Ishikawa (cell line): ENCODE results near the gene SLC38A2.

Experiments used
- CEBPB ChIP-seq: IDR thresholded peaks from 2 replicates; pipeline ENCODE4 v1.6.1; 2012
- CREB1 ChIP-seq: IDR thresholded peaks from 2 replicates; pipeline ENCODE4 v1.6.1; 2012; ENCODE audit warnings: low read depth
- EGR1 ChIP-seq: IDR thresholded peaks from 2 replicates; pipeline ENCODE4 v1.6.1; 2012
- EP300 ChIP-seq: IDR thresholded peaks from 2 replicates; pipeline ENCODE4 v1.6.1; 2012; ENCODE audit warnings: borderline replicate concordance
- FOXM1 ChIP-seq: IDR thresholded peaks from 2 replicates; pipeline ENCODE4 v1.6.1; 2012; ENCODE audit warnings: low read depth, borderline replicate concordance
- NFIC ChIP-seq: IDR thresholded peaks from 2 replicates; pipeline ENCODE4 v1.6.1; 2012
- RAD21 ChIP-seq: IDR thresholded peaks from 2 replicates; pipeline ENCODE4 v1.6.1; 2012; ENCODE audit warnings: low read depth
- TAF1 ChIP-seq: IDR thresholded peaks from 2 replicates; pipeline ENCODE4 v1.6.1; 2012; ENCODE audit warnings: low read depth, mild to moderate bottlenecking
- TCF12 ChIP-seq: IDR thresholded peaks from 2 replicates; pipeline ENCODE4 v1.6.1; 2012; ENCODE audit warnings: low read depth
- TEAD4 ChIP-seq: IDR thresholded peaks from 2 replicates; pipeline ENCODE4 v1.6.1; 2012
- USF1 ChIP-seq: IDR thresholded peaks from 2 replicates; pipeline ENCODE4 v1.6.1; 2012
- YY1 ChIP-seq: IDR thresholded peaks from 2 replicates; pipeline ENCODE4 v1.6.1; 2012; ENCODE audit warnings: low read depth
- ZBTB7A ChIP-seq: IDR thresholded peaks from 2 replicates; pipeline ENCODE4 v1.6.1; 2012; ENCODE audit warnings: low read depth
- TF ChIP-seq, protein P1 (sequence below): IDR thresholded peaks from 2 replicates; pipeline ENCODE4 v1.6.1; 2012
- TF ChIP-seq, protein P2 (sequence below): IDR thresholded peaks from 2 replicates; pipeline ENCODE4 v1.6.1; 2012; ENCODE audit warnings: low read depth, mild to moderate bottlenecking

Gene SLC38A2

DNA sequence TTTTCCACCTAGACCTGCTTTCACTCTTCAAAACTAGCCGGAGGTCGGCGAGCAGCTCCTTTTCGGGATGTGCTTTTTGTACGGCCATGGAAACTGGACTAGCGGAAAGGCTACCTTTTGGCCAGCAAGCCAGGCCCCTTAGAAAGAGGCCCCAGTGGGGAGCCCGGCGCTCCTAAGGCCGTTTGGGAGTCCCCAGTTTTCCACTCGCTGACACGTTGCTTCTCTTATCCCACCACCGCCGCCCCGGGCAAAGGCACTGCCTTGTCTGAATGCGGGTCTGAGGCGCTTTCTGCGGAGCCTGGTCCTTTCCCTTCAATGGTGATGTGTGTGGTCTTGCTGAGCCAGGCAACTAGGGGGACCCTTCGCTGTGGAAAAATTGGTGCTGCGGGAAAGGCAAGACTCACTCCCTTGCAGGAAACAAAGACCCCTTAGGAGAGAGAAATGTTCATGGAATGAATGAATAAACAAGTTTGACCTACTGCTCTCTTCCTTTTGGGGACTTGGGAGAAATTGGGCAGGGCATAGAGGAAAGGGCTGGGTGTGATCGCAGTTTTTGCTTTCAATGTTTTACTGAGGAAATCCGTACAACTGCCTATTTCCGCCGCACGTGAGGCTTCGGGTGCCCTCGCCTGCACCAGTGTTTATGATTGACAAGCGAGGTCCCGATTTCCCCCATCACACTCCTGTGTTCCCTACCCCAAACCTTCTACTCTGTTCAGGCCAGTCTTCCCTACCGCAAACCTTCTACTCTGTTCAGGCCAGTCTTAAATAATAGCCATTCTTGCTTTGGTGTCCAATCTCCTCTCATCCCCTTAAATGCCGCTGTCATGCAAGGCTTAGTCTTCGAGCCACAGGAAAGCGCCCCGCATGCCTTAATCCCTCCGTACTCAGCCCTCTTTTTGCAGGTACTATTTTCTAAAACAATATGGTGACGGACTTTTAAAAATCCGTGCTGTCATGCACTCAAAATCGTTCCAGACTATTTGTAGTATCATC lies 1.0 kb upstream of the SLC38A2 start:
- TF ChIP-seq NFIC (no peak), ZBTB7A (no peak), FOXM1 (no peak), TEAD4 (no peak), RAD21 (no peak), TCF12 (no peak), USF1 (no peak), CEBPB (no peak), EP300 (no peak), YY1 (no peak), TAF1 (no peak), CREB1 (no peak), EGR1 (no peak)
- TF ChIP-seq, protein P1, sequence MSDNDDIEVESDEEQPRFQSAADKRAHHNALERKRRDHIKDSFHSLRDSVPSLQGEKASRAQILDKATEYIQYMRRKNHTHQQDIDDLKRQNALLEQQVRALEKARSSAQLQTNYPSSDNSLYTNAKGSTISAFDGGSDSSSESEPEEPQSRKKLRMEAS, result no peak
- TF ChIP-seq, protein P2, sequence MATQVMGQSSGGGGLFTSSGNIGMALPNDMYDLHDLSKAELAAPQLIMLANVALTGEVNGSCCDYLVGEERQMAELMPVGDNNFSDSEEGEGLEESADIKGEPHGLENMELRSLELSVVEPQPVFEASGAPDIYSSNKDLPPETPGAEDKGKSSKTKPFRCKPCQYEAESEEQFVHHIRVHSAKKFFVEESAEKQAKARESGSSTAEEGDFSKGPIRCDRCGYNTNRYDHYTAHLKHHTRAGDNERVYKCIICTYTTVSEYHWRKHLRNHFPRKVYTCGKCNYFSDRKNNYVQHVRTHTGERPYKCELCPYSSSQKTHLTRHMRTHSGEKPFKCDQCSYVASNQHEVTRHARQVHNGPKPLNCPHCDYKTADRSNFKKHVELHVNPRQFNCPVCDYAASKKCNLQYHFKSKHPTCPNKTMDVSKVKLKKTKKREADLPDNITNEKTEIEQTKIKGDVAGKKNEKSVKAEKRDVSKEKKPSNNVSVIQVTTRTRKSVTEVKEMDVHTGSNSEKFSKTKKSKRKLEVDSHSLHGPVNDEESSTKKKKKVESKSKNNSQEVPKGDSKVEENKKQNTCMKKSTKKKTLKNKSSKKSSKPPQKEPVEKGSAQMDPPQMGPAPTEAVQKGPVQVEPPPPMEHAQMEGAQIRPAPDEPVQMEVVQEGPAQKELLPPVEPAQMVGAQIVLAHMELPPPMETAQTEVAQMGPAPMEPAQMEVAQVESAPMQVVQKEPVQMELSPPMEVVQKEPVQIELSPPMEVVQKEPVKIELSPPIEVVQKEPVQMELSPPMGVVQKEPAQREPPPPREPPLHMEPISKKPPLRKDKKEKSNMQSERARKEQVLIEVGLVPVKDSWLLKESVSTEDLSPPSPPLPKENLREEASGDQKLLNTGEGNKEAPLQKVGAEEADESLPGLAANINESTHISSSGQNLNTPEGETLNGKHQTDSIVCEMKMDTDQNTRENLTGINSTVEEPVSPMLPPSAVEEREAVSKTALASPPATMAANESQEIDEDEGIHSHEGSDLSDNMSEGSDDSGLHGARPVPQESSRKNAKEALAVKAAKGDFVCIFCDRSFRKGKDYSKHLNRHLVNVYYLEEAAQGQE, result no peak

DNA sequence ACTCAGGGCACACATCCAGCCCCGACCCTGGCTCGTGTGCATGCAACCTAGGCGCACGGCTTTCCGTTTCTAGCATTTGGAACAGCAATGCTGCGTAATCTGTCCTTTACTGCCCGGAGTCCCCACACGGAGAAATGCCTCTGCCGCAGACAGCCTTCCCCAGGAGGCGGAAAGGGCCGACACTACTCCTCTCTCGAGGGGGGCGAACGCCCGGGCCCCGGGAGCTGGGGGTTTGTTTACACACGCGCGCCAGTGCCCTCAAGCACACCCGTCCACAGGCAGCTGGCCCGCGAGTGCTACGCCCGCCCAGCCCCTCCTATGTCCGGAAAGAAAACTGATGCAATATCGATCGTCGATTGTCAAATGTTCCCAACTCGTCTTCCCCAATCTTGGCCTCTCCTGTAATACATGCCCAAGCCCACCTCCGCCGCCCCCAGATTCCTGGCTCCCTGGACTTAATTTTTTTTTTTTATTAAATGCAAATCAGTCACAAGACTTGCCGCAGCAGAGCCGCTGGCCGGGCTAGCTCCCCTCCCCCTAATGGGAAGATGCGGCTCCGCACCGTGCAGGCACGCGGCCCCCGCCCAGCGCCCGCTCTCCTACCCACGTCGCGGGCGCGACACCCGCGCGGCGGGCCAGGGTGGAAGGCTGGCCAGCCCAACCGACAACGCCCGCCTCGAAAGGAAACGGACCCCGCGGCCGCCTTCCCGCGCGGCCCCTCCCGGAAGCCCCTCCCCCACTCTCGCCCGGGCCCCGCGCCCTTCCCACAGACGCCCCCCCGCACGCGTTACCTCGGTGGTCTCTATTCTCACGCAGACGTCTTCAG lies 642 bp downstream of the SLC38A2 start:
- 0 out of 2 replicates have a peak, but pooled peaks have one; percentile 13 for TF ChIP-seq YY1
- TF ChIP-seq, protein P1, result peak; percentile 54
- 0 out of 2 replicates have a peak, but pooled peaks have one; percentile 7 for TF ChIP-seq EGR1
- TF ChIP-seq EP300, result no peak; the same call in 1 of the 2 replicates
- peak; percentile 28; the same call in 1 of the 2 replicates for TF ChIP-seq USF1
- TF ChIP-seq TCF12, result peak; percentile 37; the same call in 1 of the 2 replicates
- TF ChIP-seq, protein P2, result no peak
- no peak for TF ChIP-seq TAF1
- TF ChIP-seq CREB1, result no peak
- no peak; the same call in 1 of the 2 replicates for TF ChIP-seq ZBTB7A
- TF ChIP-seq RAD21, result no peak
- TF ChIP-seq FOXM1, result no peak; the same call in 1 of the 2 replicates
- peak; percentile 76 for TF ChIP-seq CEBPB
- no peak for TF ChIP-seq TEAD4
- peak; percentile 7; the same call in 1 of the 2 replicates for TF ChIP-seq NFIC

GRCh38 chr12:46370792-46371717 lies 1.5 kb downstream of the SLC38A2 start:
- no peak for TF ChIP-seq CEBPB
- no peak for TF ChIP-seq FOXM1
- TF ChIP-seq NFIC, result no peak
- TF ChIP-seq RAD21, result peak; percentile 26; the same call in 1 of the 2 replicates
- TF ChIP-seq TEAD4, result no peak; the same call in 1 of the 2 replicates
- TF ChIP-seq, protein P1, result peak; percentile 68; the same call in 1 of the 2 replicates
- peak; percentile 52; the same call in 1 of the 2 replicates for TF ChIP-seq TCF12
- TF ChIP-seq YY1, result no peak
- peak; percentile 24; the same call in 1 of the 2 replicates for TF ChIP-seq TAF1
- TF ChIP-seq USF1, result peak; percentile 99
- peak; percentile 81 for TF ChIP-seq ZBTB7A
- TF ChIP-seq EP300, result peak; percentile 82
